K562 (cell line): Measurements from ENCODE around the gene FAM20B. TPM values are rescaled to one million over a fixed set of nuclear protein-coding genes. Genes with fewer than 3 reads are reported as not detected.
A peak's percentile ranks its signal among the peaks of the same experiment; 100 is the strongest.

Source experiments
- ATAC-seq: fragments of 200-7000 bp; cut with Tn5 transposase; 3 replicates; pipeline ENCODE4 v1.9.1; 2020; ENCODE audit warnings: moderate library complexity
- BruUV-seq: library from RNA; stranded (reverse); fragments of 400-500 nt; replicated peaks from 2 replicates; lab custom pipeline; 2021; lab: Mats Ljungman, UMichigan
- CTCF ChIA-PET: fragments of 300-600 bp; formaldehyde crosslinking; extraction: SDS; loops from one replicate; lab custom pipeline; 2021; ENCODE audit warnings: low intra/inter-chr PET ratio; lab: Yijun Ruan, JAX
- POLR2A ChIA-PET: fragments of 300-600, 350-650 bp; sonication (Branson Sonifier 250); formaldehyde crosslinking; extraction: SDS; loops from one replicate; lab custom pipeline; 2021; ENCODE audit warnings: antibody characterized with exemption, inconsistent platforms; lab: Yijun Ruan, JAX
- DNase-seq, 4 experiments: peaks; one replicate each; pipeline versions ENCODE4 v3.0.0 to v3.0.0-alpha.2; 2011 to 2018; ENCODE audit warnings: low spot score in 3 of 4, mixed read lengths in 3 of 4; ENCODE audit errors: extremely low read depth in 1 of 4
- FAIRE-seq: peaks from 2 replicates; lab custom pipeline; 2011; peaks lifted over from hg19 to GRCh38; lab: Jason Lieb, UNC
- H2AFZ ChIP-seq: 2 replicates; pipeline ENCODE4 v1.6.0; 2011; ENCODE audit warnings: low read depth, low read length, control low read depth, inconsistent platforms
- H3K27ac ChIP-seq: fragments of 200-600 bp; 3 replicates; pipeline ENCODE4 v1.8.0; 2011; ENCODE audit warnings: low read depth, mild to moderate bottlenecking, control low read depth, inconsistent platforms, low read length, moderate library complexity, mixed read lengths; ENCODE audit errors: extremely low read depth
- H3K27me3 ChIP-seq, 2 experiments: fragments of 300-600 bp in 1 of 2; 2 replicates in 1 of 2; 3 replicates in 1 of 2; pipeline versions ENCODE4 v1.6.0 to v1.8.0; 2011; ENCODE audit warnings: inconsistent platforms in 2 of 2, low read length in 2 of 2, mild to moderate bottlenecking in 1 of 2, mixed read lengths in 1 of 2, moderate library complexity in 1 of 2; ENCODE audit not compliant: control insufficient read depth in 2 of 2, insufficient read depth in 2 of 2
- H3K36me3 ChIP-seq: fragments of 300-600 bp; 3 replicates; pipeline ENCODE4 v1.8.0; 2011; ENCODE audit warnings: mild to moderate bottlenecking, low read length, inconsistent platforms; ENCODE audit not compliant: control insufficient read depth, insufficient read depth
- H3K4me1 ChIP-seq, 2 experiments: fragments of 200-600 bp in 1 of 2; replicated peaks in 1 of 2; 2 replicates in 1 of 2; 3 replicates in 1 of 2; pipeline versions ENCODE4 v1.5.1 to v1.8.0; 2011; ENCODE audit warnings: inconsistent platforms in 2 of 2, low read length in 2 of 2, mild to moderate bottlenecking in 1 of 2, mixed read lengths in 1 of 2, moderate library complexity in 1 of 2; ENCODE audit not compliant: control insufficient read depth in 2 of 2, insufficient read depth in 2 of 2
- H3K4me2 ChIP-seq: 2 replicates; pipeline ENCODE4 v1.6.1; 2011; ENCODE audit warnings: low read length, control low read depth, inconsistent platforms, mixed read lengths; ENCODE audit not compliant: insufficient read depth
- H3K4me3 ChIP-seq: fragments of 200-600 bp; sonication (generic), shearing (Covaris generic); 2 replicates; pipeline ENCODE4 v1.5.1; 2016; ENCODE audit warnings: control low read depth, inconsistent platforms
- H3K79me2 ChIP-seq: fragments of 200-600 bp; 3 replicates; pipeline ENCODE4 v1.8.0; 2011; ENCODE audit warnings: low read length, inconsistent platforms; ENCODE audit not compliant: control insufficient read depth, insufficient read depth
- H3K9ac ChIP-seq, 2 experiments: 2 replicates each; pipeline versions ENCODE4 v1.6.0 to v1.6.1; 2011; ENCODE audit warnings: low read depth in 2 of 2, low read length in 2 of 2, control low read depth in 1 of 2, inconsistent platforms in 1 of 2, mild to moderate bottlenecking in 1 of 2, mixed read lengths in 1 of 2; ENCODE audit not compliant: insufficient read depth in 1 of 2
- H3K9me1 ChIP-seq: one replicate; pipeline ENCODE4 v1.6.0; 2011; ENCODE audit warnings: inconsistent platforms, mild to moderate bottlenecking, low read length, moderate library complexity; ENCODE audit not compliant: control insufficient read depth, insufficient read depth
- H3K9me3 ChIP-seq: replicated peaks from 2 replicates; pipeline ENCODE4 v1.5.1; 2011; ENCODE audit warnings: low read depth, low read length, inconsistent platforms; ENCODE audit not compliant: control insufficient read depth, insufficient read depth
- H4K20me1 ChIP-seq: replicated peaks from 2 replicates; pipeline ENCODE4 v1.6.1; 2011; ENCODE audit warnings: low read length, inconsistent platforms, mixed read lengths; ENCODE audit not compliant: control insufficient read depth, insufficient read depth
- GTF2A2 ChIP-seq: IDR thresholded peaks from 2 replicates; pipeline ENCODE4 v1.6.1; 2016; ENCODE audit warnings: mild to moderate bottlenecking, missing genetic modification characterization, missing compliant biosample characterization
- MTA1 ChIP-seq: fragments of 450-650 bp; IDR thresholded peaks from 2 replicates; pipeline ENCODE4 v1.6.1; 2017; ENCODE audit warnings: borderline replicate concordance
- TEAD2 ChIP-seq: fragments of 450-650 bp; IDR thresholded peaks from 2 replicates; pipeline ENCODE4 v1.6.1; 2016; ENCODE audit warnings: missing genetic modification characterization, control low read depth, missing compliant biosample characterization
- ZNF79 ChIP-seq: fragments of 250-450 bp; sonication (Bioruptor Pico); IDR thresholded peaks from 2 replicates; pipeline ENCODE4 v1.4.0; 2020; ENCODE audit warnings: low read depth, mild to moderate bottlenecking, moderate library complexity
- WGBS: fragments of 100-300 bp; shearing (Covaris generic); methylation state at CpG from one replicate; pipeline ENCODE4 v1.1.6; 2016; ENCODE audit warnings: low coverage, mixed read lengths; ENCODE audit not compliant: insufficient coverage; ENCODE audit errors: missing lambda C conversion rate; 5-methylcytosine and 5-hydroxymethylcytosine counted together
- in situ Hi-C: fragments of 300-500 bp; cut with MboI; formaldehyde crosslinking; loops from 4 replicates; pipeline ENCODE4 v1.15.0; 2018; ENCODE audit warnings: inconsistent platforms, mixed read lengths
- intact Hi-C: fragments of 100-400 bp; cut with micrococcal nuclease; formaldehyde crosslinking; loops from 2 replicates; pipeline ENCODE4 v1.14.2; 2022
- polyA plus RNA-seq, 8 experiments: library from polyadenylated mRNA; depleted of rRNA in 4 of 8; stranded (reverse) in 5 of 8; unstranded in 3 of 8; fragments of >200 nt; fragmentation: Nextera tagmentation in 2 of 8; fragmentation: Illumina TruSeq in 1 of 8; extraction: Ambion mirVana in 2 of 8; extraction: Trizol in 1 of 8; gene quantifications; 2 replicates each; pipeline versions ENCODE4 v1.2.1 to v1.2.3, GENCODE V29; 2011 to 2014; ENCODE audit warnings: inconsistent platforms in 1 of 8, missing spikeins in 1 of 8
- total RNA-seq, 7 experiments: library from RNA; depleted of rRNA in 6 of 7; stranded (reverse); fragments of >200 nt in 6 of 7; fragmentation: Illumina TruSeq in 2 of 7; extraction: Trizol in 2 of 7; gene quantifications; 2 replicates each; pipeline versions ENCODE4 v1.2.1 to v1.2.3, GENCODE V29; 2011 to 2021; ENCODE audit warnings: low replicate concordance in 1 of 7
- TF ChIP-seq, protein P1 (sequence below): fragments of 450-650 bp; IDR thresholded peaks from 2 replicates; pipeline ENCODE4 v1.6.1; 2014; ENCODE audit warnings: low read depth, mild to moderate bottlenecking, moderate library complexity, borderline replicate concordance

The FAM20B gene
- total and polyA plus RNA-seq, 9 of the 15 experiments (the other 6 are each of a cell fraction or from before 2014, with no cell fraction given), result 7.2 to 67.5 (median 42.9) TPM

- in situ Hi-C loops (no loop called here), intact Hi-C loops (no loop called here)
- TF ChIP-seq, protein P1, sequence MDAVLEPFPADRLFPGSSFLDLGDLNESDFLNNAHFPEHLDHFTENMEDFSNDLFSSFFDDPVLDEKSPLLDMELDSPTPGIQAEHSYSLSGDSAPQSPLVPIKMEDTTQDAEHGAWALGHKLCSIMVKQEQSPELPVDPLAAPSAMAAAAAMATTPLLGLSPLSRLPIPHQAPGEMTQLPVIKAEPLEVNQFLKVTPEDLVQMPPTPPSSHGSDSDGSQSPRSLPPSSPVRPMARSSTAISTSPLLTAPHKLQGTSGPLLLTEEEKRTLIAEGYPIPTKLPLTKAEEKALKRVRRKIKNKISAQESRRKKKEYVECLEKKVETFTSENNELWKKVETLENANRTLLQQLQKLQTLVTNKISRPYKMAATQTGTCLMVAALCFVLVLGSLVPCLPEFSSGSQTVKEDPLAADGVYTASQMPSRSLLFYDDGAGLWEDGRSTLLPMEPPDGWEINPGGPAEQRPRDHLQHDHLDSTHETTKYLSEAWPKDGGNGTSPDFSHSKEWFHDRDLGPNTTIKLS, result 0 out of 2 replicates have a peak, but pooled peaks have one; percentile 13
- TF ChIP-seq ZNF79 (CRISPR knock-in tag) (peak; percentile 56; the same call in 1 of the 2 replicates), GTF2A2 (tag) (no peak), MTA1 (no peak), TEAD2 (tag) (peak; percentile 18; the same call in 1 of the 2 replicates)
- Histone ChIP-seq H3K9ac (peak overlapping the region in 1 of 2 experiments; percentile 24; a peak in 2 of 4 replicates), H2AFZ (no peak overlapping the region), H3K27me3 (no peaks in the 10 kb centered on the region), H3K4me2 (peak overlapping the region; percentile 55), H3K9me1 (peaks cover 2% of the 10 kb centered on the region), H3K4me1 (peaks cover 26 to 76% of the 10 kb centered on the region in 2 experiments), H4K20me1 (peaks cover 7% of the 10 kb centered on the region), H3K27ac (peak overlapping the region; percentile 58; the same call in 2 of the 3 replicates), H3K4me3 (no peak overlapping the region), H3K36me3 (no peaks in the 10 kb centered on the region; the same call in 1 of the 3 replicates), H3K79me2 (peaks cover 90% of the 10 kb centered on the region), H3K9me3 (no peaks in the 10 kb centered on the region)
- ChIA-PET CTCF (no interaction called here), POLR2A (interaction anchor here (0.5 to 3.9 kb wide), 9 partner anchors 8 to 107 kb away, joined by 3 to 29 read pairs (median 3); partner anchors contain the start of gene TOR3A)
- DNase-seq (no peak), ATAC-seq (no peak), FAIRE-seq (no peak)
- no TSS peak for BruUV-seq
- WGBS, result 9% methylated on average over 5 of the region's 5 CpGs
These were observed 4.4 kb downstream of the FAM20B start for GRCh38 chr1:179030130-179030529.
